Testis (tissue), 2 donors: ENCODE measurements around the gene FAM136A.

Experiments
- CTCF ChIP-seq, 3 experiments: fragments of 450-650 bp in 2 of 3; fragments of 200-600 bp in 1 of 3; sonication (generic) in 1 of 3; IDR thresholded peaks; one replicate each; pipeline ENCODE4 v1.5.1; 2016 to 2019; ENCODE audit warnings: antibody characterized with exemption in 3 of 3, mild to moderate bottlenecking in 2 of 3, moderate library complexity in 1 of 3
- POLR2A ChIP-seq: fragments of 450-650 bp; IDR thresholded peaks from one replicate; pipeline ENCODE4 v1.6.1; 2017; ENCODE audit warnings: antibody characterized with exemption, mild to moderate bottlenecking, moderate library complexity

GRCh38 chr2:70282439-70282838, 19.4 kb downstream of the FAM136A start:
- no peak for TF ChIP-seq CTCF (IDR thresholded peaks at IDR 0.05)
- TF ChIP-seq POLR2A = no peak
